Measurements from ENCODE around the gene HSH2D.

DNA sequence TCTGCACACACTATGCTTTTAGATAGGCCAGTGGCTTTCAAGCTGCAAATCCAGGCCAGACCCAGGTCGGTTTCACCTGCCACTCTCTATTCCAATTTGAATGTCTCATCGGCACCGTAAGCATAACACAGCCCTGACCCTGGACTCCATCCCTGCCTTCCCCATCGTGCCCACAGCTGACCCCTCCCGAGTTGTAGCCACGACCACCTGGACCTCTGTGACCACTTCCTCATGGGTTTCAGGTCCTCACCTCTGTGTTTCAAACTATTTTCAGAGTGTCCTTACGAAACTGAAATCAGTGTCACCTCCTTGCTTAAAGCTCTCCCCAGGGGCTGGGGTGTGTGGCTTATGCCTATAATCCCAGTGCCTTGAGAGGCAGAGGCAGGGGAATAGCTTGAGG is 9.0 kb upstream of the HSH2D start:
- TF ChIP-seq POLR2AphosphoS5 (IDR thresholded peaks at IDR 0.05; ENCODE audit: low read depth, low read length), result no peak
- TF ChIP-seq TAF1 (IDR thresholded peaks at IDR 0.05; ENCODE audit: borderline replicate concordance, insufficient read depth, low read length), result no peak
- no peak for TF ChIP-seq FOXP2 (optimal IDR thresholded peaks at IDR 0.05; ENCODE audit: borderline replicate concordance, extremely low read depth, extremely low read length, insufficient read depth)
